Ascending aorta (tissue), 2 donors: ENCODE results near the gene GNAI2. TPM values are rescaled to one million over a fixed set of nuclear protein-coding genes. Genes with fewer than 3 reads are reported as not detected.

Source experiments
- DNase-seq, 2 donors: peaks; one replicate each; pipeline ENCODE4 v3.0.0-alpha.2; 2019; ENCODE audit warnings: low spot score in 2 of 2
- H3K27ac ChIP-seq, 2 donors: fragments of 200-600 bp; sonication (generic); one replicate each; pipeline ENCODE4 v1.5.1; 2016 to 2017; ENCODE audit warnings: mild to moderate bottlenecking in 1 of 2
- H3K27me3 ChIP-seq: fragments of 200-600 bp; sonication (generic); one replicate; pipeline ENCODE4 v1.5.1; 2017
- H3K36me3 ChIP-seq, 2 donors: fragments of 200-600 bp; sonication (generic); one replicate each; pipeline ENCODE4 v1.5.1; 2016
- H3K4me1 ChIP-seq, 2 donors: fragments of 200-600 bp; sonication (generic); one replicate each; pipeline ENCODE4 v1.5.1; 2016 to 2017; ENCODE audit warnings: mild to moderate bottlenecking in 1 of 2
- H3K4me3 ChIP-seq, 2 donors: fragments of 200-600 bp; sonication (generic); one replicate each; pipeline ENCODE4 v1.5.1; 2016 to 2017; ENCODE audit warnings: mild to moderate bottlenecking in 1 of 2
- H3K9me3 ChIP-seq, 2 donors: fragments of 200-600 bp; sonication (generic); one replicate each; pipeline ENCODE4 v1.5.1; 2016
- intact Hi-C: fragments of 100-400 bp; cut with DNase I; formaldehyde crosslinking; loops from one replicate; pipeline ENCODE4 v1.15.1; 2023
- total RNA-seq: library from RNA; depleted of rRNA; stranded (reverse); fragments of >200 nt; gene quantifications from one replicate; pipeline ENCODE4 v1.1.0, GENCODE V29; 2016
- TF ChIP-seq, protein P1 (sequence below), 3 experiments: fragments of 200-600 bp in 2 of 3; fragments of 450-650 bp in 1 of 3; sonication (generic) in 2 of 3; IDR thresholded peaks; one replicate each; pipeline ENCODE4 v1.5.1; 2016 to 2019; ENCODE audit warnings: antibody characterized with exemption in 3 of 3, mild to moderate bottlenecking in 1 of 3, moderate library complexity in 1 of 3

Gene GNAI2
- total RNA-seq, result 283 TPM

DNA sequence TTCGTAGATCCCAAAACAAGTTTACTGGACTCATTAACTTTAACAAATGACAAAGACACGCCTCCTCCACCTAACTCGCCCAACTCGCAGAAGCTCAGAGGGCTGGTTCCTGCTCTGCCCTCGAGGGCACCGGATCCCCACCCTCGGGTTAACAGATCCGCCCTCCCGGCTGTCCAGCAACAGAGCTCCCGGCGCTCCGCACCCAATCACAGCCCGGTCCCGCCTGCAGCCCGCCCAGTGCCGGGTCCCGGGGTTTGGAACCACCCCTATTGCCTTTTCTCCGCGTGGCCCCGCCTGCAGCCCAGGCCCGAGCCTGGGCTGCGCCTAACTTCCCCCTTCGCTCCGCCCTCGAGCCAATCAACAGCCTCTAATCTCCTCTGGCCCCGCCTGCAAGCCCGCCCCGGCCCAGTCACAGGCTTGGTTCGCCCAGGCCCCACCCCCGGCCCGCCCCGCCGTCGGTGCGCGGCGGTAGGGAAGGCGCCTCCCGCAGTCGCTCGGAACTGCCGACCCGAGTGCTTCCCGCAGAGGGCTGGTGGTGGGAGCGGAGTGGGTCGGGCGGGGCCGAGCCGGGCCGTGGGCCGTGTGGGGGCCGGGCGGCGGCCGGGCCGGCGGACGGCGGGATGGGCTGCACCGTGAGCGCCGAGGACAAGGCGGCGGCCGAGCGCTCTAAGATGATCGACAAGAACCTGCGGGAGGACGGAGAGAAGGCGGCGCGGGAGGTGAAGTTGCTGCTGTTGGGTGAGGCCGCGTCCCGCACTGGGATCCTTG is at the start of gene GNAI2:
GNAI2 (plus strand) TSS at position 489 of the 768 bp plus-strand sequence; CDS start at position 621, 132 bp downstream.
- DNase-seq, result peak; percentile 98 to 99
- Histone ChIP-seq H3K9me3 (no peaks in the 10 kb centered on the region), H3K4me3 (peak within 1 kb of the TSS; percentile 96 to 97), H3K27me3 (no peaks in the 10 kb centered on the region), H3K4me1 (peaks cover 22 to 23% of the 10 kb centered on the region in 2 donors), H3K27ac (peak within 1 kb of the TSS; percentile 92 to 95), H3K36me3 (peaks cover 5 to 10% of the 10 kb centered on the region in 2 donors)
- TF ChIP-seq, protein P1, sequence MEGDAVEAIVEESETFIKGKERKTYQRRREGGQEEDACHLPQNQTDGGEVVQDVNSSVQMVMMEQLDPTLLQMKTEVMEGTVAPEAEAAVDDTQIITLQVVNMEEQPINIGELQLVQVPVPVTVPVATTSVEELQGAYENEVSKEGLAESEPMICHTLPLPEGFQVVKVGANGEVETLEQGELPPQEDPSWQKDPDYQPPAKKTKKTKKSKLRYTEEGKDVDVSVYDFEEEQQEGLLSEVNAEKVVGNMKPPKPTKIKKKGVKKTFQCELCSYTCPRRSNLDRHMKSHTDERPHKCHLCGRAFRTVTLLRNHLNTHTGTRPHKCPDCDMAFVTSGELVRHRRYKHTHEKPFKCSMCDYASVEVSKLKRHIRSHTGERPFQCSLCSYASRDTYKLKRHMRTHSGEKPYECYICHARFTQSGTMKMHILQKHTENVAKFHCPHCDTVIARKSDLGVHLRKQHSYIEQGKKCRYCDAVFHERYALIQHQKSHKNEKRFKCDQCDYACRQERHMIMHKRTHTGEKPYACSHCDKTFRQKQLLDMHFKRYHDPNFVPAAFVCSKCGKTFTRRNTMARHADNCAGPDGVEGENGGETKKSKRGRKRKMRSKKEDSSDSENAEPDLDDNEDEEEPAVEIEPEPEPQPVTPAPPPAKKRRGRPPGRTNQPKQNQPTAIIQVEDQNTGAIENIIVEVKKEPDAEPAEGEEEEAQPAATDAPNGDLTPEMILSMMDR (IDR thresholded peaks at IDR 0.05), result peak in 1 of 3 experiments; percentile 32
- intact Hi-C loops, result loop anchor here (1.0 kb wide), 1 partner anchor 9 kb away; no protein-coding TSS in a partner anchor

DNA sequence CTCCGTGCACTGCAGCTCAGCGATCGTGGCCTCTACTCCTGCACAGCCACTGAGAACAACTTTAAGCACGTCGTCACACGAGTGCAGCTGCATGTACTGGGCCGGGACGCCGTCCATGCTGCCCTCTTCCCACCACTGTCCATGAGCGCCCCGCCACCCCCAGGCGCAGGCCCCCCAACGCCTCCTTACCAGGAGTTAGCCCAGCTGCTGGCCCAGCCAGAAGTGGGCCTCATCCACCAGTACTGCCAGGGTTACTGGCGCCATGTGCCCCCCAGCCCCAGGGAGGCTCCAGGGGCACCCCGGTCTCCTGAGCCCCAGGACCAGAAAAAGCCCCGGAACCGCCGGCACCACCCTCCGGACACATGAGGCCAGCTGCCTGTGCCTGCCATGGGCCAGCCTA is 48.3 kb upstream of the GNAI2 start:
- intact Hi-C loops, result loop anchor here (2.0 kb wide), 1 partner anchor 33 kb away; the partner anchor contains the start of gene SEMA3F
- TF ChIP-seq, protein P1 (IDR thresholded peaks at IDR 0.05), result no peak
- no peak for DNase-seq

DNA sequence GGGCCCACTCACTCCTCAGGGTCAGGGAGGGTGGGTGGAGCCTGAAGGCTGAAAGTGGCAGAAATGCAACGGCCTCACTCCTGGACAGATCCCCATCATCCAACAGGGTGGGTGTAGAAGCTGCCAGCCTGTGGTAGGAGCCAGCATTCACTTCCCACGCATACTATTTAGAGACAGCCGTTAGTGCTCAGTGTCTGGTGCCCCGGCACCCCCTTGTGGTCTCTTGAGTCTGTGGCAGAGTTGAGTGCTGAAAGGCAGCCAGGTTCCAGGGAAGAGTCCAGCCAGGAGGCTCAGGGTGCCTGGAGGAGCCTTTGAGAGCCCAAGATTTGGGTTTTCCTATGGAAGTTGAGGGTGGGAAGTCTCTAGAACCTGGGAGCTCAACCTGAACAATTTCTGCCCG is 46.7 kb upstream of the GNAI2 start:
- no peak overlapping the region for H3K27ac ChIP-seq
- no peak overlapping the region for H3K4me3 ChIP-seq
- intact Hi-C loops, result loop anchor here (1.0 to 2.0 kb wide), 2 partner anchors 34 to 68 kb away; partner anchors contain the start of gene SEMA3F
- TF ChIP-seq, protein P1 (IDR thresholded peaks at IDR 0.05), result peak; percentile 73 to 87 (median 87)
- H3K36me3 ChIP-seq, result peaks cover 0 to 28% of the 10 kb centered on the region in 2 donors
- peak in 1 of 2 donors; percentile 91 for DNase-seq
- no peaks in the 10 kb centered on the region for H3K9me3 ChIP-seq
- H3K4me1 ChIP-seq, result peaks cover 5 to 13% of the 10 kb centered on the region in 2 donors
- peaks cover 14% of the 10 kb centered on the region for H3K27me3 ChIP-seq

More for the DNA sequence above, 48.3 kb upstream of the GNAI2 start:
- Histone ChIP-seq H3K9me3 (no peaks in the 10 kb centered on the region), H3K36me3 (peaks cover 0 to 42% of the 10 kb centered on the region in 2 donors), H3K4me3 (no peak overlapping the region), H3K27ac (no peak overlapping the region), H3K4me1 (peaks cover 0 to under 1% of the 10 kb centered on the region in 2 donors), H3K27me3 (no peaks in the 10 kb centered on the region)

DNA sequence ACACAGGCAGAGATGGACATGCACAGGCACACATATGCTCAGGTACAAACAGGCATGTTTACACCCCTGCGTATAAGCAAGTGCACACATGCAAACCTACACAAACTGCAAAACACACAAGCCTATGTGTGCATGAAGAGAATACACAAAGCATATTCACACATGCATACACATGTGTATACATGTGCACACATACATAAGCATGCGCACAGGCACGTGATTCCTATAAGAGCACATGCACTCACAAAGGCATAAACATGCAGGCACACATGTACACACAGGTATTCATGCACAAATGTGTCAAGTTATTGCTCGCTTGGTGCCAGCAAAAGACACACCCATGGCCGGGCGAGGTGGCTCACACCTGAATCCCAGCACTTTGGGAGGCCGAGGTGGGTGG is 46.0 kb upstream of the GNAI2 start:
- intact Hi-C loops, result loop anchor here (1.0 to 2.0 kb wide), 2 partner anchors 35 to 69 kb away; partner anchors contain the start of gene SEMA3F
- TF ChIP-seq, protein P1 (IDR thresholded peaks at IDR 0.05), result no peak
- peaks cover 10 to 15% of the 10 kb centered on the region in 2 donors for H3K4me1 ChIP-seq

DNA sequence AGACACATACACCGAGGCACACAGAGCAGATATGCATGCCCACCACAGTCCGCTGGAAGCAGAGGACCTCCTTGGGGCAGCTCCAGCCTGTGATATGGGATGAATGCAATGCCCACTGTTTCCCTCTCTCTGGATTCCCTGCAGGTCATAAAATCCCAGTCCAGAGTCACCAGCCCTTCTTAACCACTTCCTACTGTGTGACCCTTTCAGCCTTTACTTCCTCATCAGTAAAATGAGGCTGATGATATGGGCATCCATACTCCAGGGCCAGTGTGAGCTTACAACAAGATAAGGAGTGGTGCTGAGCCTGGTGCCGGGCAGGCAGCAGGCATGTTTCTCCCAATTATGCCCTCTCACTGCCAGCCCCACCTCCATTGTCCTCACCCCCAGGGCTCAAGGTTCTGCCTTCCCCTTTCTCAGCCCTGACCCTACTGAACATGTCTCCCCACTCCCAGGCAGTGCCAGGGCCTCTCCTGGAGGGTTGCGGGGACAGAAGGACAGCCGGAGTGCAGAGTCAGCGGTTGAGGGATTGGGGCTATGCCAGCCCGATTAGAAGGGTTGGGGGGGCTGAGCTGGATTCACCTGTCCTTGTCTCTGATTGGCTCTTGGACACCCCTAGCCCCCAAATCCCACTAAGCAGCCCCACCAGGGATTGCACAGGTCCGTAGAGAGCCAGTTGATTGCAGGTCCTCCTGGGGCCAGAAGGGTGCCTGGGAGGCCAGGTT is 44.9 kb upstream of the GNAI2 start, which contains the start of gene GNAT1:
GNAT1 (plus strand) TSS at position 675 of the 725 bp plus-strand sequence. CDS start 116 bp downstream, outside the sequence.
- Histone ChIP-seq H3K27ac (no peak within 1 kb of the TSS), H3K36me3 (peaks cover 0 to 10% of the 10 kb centered on the region in 2 donors), H3K27me3 (peaks cover 18% of the 10 kb centered on the region), H3K4me1 (peaks cover 10 to 15% of the 10 kb centered on the region in 2 donors), H3K4me3 (no peak within 1 kb of the TSS), H3K9me3 (no peaks in the 10 kb centered on the region)
- no peak for DNase-seq
- intact Hi-C loops, result no loop called here
- TF ChIP-seq, protein P1 (IDR thresholded peaks at IDR 0.05), result no peak

More for the DNA sequence above, 46.0 kb upstream of the GNAI2 start:
- Histone ChIP-seq H3K36me3 (peaks cover 0 to 21% of the 10 kb centered on the region in 2 donors), H3K27me3 (peaks cover 18% of the 10 kb centered on the region), H3K4me3 (no peak overlapping the region), H3K27ac (no peak overlapping the region), H3K9me3 (no peaks in the 10 kb centered on the region)
- no peak for DNase-seq
